GM18526 (cell line): ENCODE measurements around the gene RRP12.

Experiments
- POLR2A ChIP-seq: IDR thresholded peaks from 3 replicates; pipeline ENCODE4 v1.6.1; 2011; ENCODE audit not compliant: insufficient read length; ENCODE audit errors: extremely low read depth

The RRP12 gene

GRCh38 chr10:97360705-97361536 lies 40.2 kb downstream of the RRP12 start:
- TF ChIP-seq POLR2A, result no peak

DNA sequence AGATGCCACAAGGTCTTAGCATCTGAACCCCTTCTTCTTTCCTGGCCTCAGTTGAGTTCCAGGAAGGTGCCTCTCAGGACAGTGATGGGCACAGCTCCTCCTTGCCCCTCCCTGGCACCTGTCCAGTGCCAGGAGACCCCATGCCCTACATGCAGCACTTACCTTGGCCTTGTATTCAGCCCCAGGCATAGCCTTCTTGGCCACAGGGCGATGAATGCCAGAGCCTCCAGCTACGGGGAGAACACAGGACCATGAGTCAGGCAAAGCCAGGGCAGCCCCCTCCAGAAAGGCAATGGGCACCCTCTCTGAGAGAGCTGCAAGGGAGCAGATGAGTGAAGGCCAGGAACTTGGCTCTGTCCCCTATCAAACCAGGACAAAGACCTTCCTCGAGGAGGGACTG lies 42.4 kb downstream of the RRP12 start:
- no peak for TF ChIP-seq POLR2A

GRCh38 chr10:97358349-97358748 lies 42.8 kb downstream of the RRP12 start:
- no peak for TF ChIP-seq POLR2A

GRCh38 chr10:97356918-97357317 lies 44.2 kb downstream of the RRP12 start:
- TF ChIP-seq POLR2A, result no peak

- TF ChIP-seq POLR2A, result no peak
Measured at GRCh38 chr10:97356318-97356914, 44.7 kb downstream of the RRP12 start.

DNA sequence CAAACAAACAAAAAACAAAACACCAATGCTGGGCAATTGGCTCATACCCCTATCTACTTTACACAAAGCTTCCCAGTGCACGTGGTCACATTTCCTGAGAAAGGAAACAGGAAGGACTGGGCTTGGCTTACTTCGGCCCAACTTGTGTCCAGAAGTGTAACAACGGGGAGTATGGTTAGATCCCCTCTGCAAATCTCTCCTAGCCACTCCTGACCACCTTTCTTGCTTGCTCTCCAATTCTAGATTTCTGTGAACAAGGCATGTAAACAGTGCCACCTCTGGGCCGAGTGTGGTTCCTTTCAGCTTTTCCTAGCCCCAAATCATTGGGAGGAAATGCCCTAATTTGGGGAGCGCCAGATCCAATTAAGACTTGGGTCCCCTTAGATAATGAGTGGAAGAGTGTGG lies 45.6 kb downstream of the RRP12 start:
- TF ChIP-seq POLR2A, result no peak

DNA sequence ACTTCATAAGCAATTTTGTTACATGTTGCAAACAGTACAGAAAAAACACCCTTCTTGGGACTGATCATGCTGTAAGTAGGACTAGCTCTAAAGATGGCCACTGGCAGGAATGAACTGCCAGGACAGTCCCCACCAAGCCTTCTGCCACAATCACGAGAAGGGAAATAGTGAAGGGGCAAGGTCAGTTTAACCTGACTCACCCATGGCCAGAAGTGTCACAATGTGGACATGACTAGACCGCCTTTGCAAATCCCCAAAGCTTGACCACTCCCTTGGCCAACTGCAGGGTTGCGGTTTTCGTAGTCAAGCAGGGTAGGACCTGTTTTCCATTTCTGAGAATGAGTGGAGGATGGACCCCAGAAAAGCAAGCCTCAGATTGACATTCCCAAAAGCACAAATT lies 47.2 kb downstream of the RRP12 start:
- no peak for TF ChIP-seq POLR2A

- TF ChIP-seq POLR2A, result no peak
Measured at GRCh38 chr10:97349752-97350513, 51.2 kb downstream of the RRP12 start.

DNA sequence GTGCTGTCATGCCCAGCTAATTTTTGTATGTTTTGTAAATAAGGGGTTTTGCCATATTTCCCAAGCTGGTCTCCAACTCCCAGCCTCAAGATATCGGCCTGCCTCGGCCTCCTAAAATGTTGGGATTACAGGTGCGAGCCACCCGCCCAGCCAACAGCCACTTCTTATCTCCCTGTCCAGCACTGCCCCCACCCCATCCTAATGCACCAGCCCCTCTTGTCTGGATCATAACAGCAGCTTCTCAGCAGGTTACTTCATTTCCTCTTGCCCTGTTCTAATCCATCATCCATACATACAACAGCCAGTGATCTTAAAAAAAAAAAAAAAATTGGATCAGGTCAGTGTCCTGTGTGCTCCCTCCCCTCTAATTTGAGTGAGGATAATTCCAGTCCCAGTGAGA lies 53.8 kb downstream of the RRP12 start:
- TF ChIP-seq POLR2A, result no peak

GRCh38 chr10:97341416-97341815 lies 59.7 kb downstream of the RRP12 start:
- no peak for TF ChIP-seq POLR2A

GRCh38 chr10:97338041-97338440 lies 63.1 kb downstream of the RRP12 start:
- no peak for TF ChIP-seq POLR2A

DNA sequence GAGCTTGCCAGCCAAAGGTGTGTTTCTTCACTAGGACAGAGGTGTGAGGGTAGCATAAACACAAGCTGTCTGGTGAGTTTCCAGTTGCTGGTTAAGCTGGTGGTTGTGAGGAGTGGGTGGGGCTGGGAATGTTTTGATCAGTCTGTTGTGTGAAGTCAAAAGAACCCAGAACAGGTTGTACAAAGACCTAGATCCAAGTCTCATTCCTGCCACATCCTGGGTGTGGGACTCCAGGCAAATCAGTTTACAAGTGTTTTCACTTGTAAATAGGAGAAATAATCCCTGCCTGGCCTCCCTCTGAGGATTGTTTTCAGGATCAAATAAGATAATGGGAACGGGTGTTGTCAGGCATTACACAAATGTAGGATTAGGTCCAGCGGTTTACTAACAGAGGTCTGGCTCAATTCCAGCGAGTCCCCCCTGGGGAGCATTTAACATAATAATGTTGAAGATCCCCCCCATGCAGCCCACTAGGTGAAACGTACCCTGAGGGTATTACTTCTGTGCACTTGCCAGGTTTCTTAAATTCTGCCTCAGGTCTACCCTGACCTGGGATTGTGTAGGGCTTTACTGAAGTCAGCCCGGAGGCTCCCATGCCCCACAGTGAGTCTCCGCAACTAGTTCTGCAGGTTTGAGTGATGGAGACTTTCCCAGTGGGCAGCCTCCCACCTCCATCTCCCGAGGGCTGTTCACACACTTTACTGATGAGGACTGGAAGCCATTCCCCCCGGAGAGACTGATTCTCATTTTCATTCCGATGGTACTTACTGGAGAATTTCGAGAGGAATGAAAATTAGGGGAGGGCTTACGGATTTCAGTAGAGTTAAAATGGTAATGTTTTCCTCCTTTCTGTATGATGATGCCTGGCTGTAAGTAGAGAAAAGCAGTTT lies 64.0 kb downstream of the RRP12 start:
- no peak for TF ChIP-seq POLR2A

DNA sequence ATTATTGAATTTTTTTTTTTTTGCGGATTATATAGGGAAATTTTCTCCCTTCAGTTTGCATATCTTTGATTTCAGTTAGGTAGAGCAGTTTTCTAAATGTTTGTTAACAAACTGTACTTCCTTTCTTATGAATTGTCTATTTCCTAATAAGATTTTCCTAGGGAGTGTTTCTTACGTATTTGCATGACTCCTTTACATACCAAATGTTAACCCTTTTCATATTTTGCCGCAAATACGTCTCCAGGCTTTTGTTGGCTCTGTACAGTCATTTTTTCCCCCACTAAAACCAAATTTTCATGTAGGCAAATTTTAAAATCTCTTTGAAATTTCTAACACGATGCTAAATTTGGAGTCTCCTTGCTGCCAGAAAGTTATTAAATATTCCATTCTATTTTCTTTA lies 64.7 kb downstream of the RRP12 start:
- TF ChIP-seq POLR2A, result no peak

- TF ChIP-seq POLR2A, result no peak
Measured at GRCh38 chr10:97336006-97336405, 65.1 kb downstream of the RRP12 start.

GRCh38 chr10:97335188-97335619 lies 65.9 kb downstream of the RRP12 start:
- no peak for TF ChIP-seq POLR2A
